ENCODE measurements around the gene HOXA4. TPM values are rescaled to one million over a fixed set of nuclear protein-coding genes. Genes with fewer than 3 reads are reported as not detected.

Gene HOXA4
- total and polyA plus RNA-seq, 4 experiments from 2014 or later: 0.19 to 0.30 TPM; not detected in 2

DNA sequence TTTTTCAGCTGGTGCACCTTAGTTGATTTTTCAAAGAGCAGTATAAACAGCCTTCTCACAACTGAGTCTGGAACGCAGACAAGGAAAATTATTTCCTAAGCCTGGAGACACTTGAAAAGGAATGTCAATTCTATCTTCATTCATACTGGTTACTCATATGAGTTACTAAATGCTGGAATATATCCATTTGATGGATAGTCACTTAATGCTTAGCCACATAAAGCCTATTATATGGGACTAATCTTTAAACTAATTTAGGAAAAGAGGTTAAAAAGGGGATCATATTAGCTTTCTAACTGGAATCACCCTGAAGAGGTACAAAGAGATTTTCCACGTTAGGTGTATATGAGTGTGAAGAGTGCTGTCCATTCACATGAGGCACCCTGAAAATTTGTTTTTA, 1.7 kb upstream of the HOXA4 start:
- Mint-ChIP-seq H3K9me3 (no peaks in the 10 kb centered on the region), H3K4me1 (no peaks in the 10 kb centered on the region), H3K27me3 (peaks cover 38 to 48% of the 10 kb centered on the region in 2 donors), H3K27ac (no peak overlapping the region), H3K36me3 (no peaks in the 10 kb centered on the region), H3K4me3 (no peak overlapping the region)
- no peaks in the 10 kb centered on the region for H3K9me3 ChIP-seq (ENCODE audit: control insufficient read depth in 1 of 2, low read length in 2 of 2)
- POLR2A ChIA-PET (ENCODE audit: partially characterized antibody): no interaction called here
- CTCF ChIA-PET (ENCODE audit: partially characterized antibody): no interaction called here
- intact Hi-C loops (cut with micrococcal nuclease): no loop called here
- peaks cover 11% of the 10 kb centered on the region for H3K27me3 ChIP-seq (ENCODE audit: insufficient read depth, low read length)
- peaks cover 6% of the 10 kb centered on the region for H3K4me1 ChIP-seq (ENCODE audit: insufficient read depth, low read length)
- H3K27ac ChIP-seq (ENCODE audit: low read depth, low read length): no peak overlapping the region
- DNase-seq: no peak
- H3K4me3 ChIP-seq (ENCODE audit: low read length in 2 of 2): no peak overlapping the region
- no peaks in the 10 kb centered on the region for H3K36me3 ChIP-seq (ENCODE audit: insufficient read depth, low read length)

DNA sequence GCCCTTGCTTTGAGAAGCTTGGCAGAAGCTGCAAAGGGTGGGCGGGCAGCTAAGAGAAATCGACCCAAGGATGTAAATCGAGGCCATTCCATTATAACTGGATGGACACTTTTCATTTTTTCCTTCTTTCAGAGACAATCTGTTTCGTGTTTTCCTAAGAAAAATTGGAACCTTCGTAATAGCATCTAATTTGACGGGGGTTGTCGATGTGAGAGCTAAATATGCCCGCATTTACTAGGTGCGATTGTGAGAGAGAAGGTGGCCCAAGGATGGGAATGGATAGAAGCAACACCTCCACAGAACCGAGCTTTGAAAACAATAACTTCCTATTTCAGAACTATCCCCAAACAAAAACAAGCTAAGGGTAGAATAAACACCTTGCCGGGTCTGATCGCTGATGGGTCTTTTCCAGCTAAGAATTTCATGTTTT, 848 bp upstream of the HOXA4 start:
- Mint-ChIP-seq H3K27ac (peak overlapping the region in 1 of 7 donors; percentile 69), H3K9me3 (no peaks in the 10 kb centered on the region), H3K27me3 (peaks cover 39 to 51% of the 10 kb centered on the region in 2 donors), H3K4me1 (no peaks in the 10 kb centered on the region), H3K4me3 (peak overlapping the region; percentile 20 to 86 (median 76)), H3K36me3 (no peaks in the 10 kb centered on the region)
- DNase-seq: no peak
- intact Hi-C loops (cut with micrococcal nuclease): no loop called here
- H3K9me3 ChIP-seq (ENCODE audit: control insufficient read depth in 1 of 2, low read length in 2 of 2): no peaks in the 10 kb centered on the region
- no peaks in the 10 kb centered on the region for H3K36me3 ChIP-seq (ENCODE audit: insufficient read depth, low read length)
- H3K27ac ChIP-seq (ENCODE audit: low read depth, low read length): no peak overlapping the region
- peaks cover 6% of the 10 kb centered on the region for H3K4me1 ChIP-seq (ENCODE audit: insufficient read depth, low read length)
- CTCF ChIA-PET (ENCODE audit: partially characterized antibody): no interaction called here
- H3K27me3 ChIP-seq (ENCODE audit: insufficient read depth, low read length): peaks cover 3% of the 10 kb centered on the region
- H3K4me3 ChIP-seq (ENCODE audit: low read length in 2 of 2): peak overlapping the region in 1 of 2 donors; percentile 49
- POLR2A ChIA-PET (ENCODE audit: partially characterized antibody): interaction anchor here (0.7 to 1.9 kb wide), 5 partner anchors 19 to 268 kb away, joined by 3 to 6 read pairs (median 3); no protein-coding TSS in a partner anchor

DNA sequence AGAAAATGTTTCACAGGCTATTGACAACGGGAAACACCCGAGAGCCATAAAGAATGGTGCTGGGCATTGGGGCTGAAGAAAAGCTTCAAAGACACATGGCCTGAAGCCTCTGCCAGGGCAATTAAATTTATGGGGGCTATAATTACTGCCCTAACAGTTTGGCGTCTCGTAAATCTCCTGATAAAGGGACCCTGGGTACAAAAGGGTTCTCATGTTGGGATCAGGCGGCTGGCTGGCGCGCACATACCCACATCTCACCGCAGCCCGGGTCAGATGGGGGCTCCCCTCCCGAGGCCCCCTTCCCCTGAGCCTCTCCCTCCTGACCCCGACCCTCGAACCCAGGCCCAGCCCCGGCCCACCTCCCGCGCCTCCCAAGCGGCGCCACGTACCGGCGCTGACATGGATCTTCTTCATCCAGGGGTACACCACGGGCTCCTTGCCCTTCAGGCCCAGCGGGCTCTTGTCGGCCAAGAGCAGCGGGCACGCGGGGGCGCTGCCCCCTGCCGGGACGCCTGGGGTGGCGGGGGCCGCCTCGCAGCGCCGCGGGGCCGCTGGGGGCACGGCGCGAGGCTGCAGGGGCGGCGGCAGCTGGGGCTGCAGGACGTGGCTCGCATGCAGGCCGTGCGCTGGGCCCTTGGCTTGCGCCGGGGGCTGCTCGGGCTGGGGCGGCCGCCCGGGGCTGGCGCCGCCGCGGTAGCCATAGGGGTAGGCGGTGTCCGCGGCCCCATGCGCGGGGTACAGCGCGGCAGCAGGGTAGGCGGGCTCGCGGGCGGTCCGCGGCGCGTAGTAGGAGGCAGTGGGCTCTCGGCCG, 623 bp downstream of the HOXA4 start:
- Mint-ChIP-seq H3K9me3 (no peaks in the 10 kb centered on the region), H3K27me3 (peaks cover 34 to 48% of the 10 kb centered on the region in 2 donors), H3K27ac (no peak overlapping the region), H3K4me3 (peak overlapping the region in 7 of 8 donors; percentile 31 to 65 (median 49)), H3K36me3 (no peaks in the 10 kb centered on the region), H3K4me1 (no peaks in the 10 kb centered on the region)
- no peak overlapping the region for H3K27ac ChIP-seq (ENCODE audit: low read depth, low read length)
- H3K36me3 ChIP-seq (ENCODE audit: insufficient read depth, low read length): no peaks in the 10 kb centered on the region
- CTCF ChIA-PET (ENCODE audit: partially characterized antibody): no interaction called here
- peak in 1 of 5 donors; percentile 28 for DNase-seq
- peak overlapping the region in 1 of 2 donors; percentile 49 for H3K4me3 ChIP-seq (ENCODE audit: low read length in 2 of 2)
- H3K4me1 ChIP-seq (ENCODE audit: insufficient read depth, low read length): peaks cover 6% of the 10 kb centered on the region
- POLR2A ChIA-PET (ENCODE audit: partially characterized antibody): interaction anchor here (1.7 to 1.9 kb wide), 2 partner anchors 33 to 267 kb away, joined by 5 to 6 read pairs; no protein-coding TSS in a partner anchor
- H3K9me3 ChIP-seq (ENCODE audit: control insufficient read depth in 1 of 2, low read length in 2 of 2): no peaks in the 10 kb centered on the region
- peaks cover 7% of the 10 kb centered on the region for H3K27me3 ChIP-seq (ENCODE audit: insufficient read depth, low read length)
- intact Hi-C loops (cut with micrococcal nuclease): no loop called here

DNA sequence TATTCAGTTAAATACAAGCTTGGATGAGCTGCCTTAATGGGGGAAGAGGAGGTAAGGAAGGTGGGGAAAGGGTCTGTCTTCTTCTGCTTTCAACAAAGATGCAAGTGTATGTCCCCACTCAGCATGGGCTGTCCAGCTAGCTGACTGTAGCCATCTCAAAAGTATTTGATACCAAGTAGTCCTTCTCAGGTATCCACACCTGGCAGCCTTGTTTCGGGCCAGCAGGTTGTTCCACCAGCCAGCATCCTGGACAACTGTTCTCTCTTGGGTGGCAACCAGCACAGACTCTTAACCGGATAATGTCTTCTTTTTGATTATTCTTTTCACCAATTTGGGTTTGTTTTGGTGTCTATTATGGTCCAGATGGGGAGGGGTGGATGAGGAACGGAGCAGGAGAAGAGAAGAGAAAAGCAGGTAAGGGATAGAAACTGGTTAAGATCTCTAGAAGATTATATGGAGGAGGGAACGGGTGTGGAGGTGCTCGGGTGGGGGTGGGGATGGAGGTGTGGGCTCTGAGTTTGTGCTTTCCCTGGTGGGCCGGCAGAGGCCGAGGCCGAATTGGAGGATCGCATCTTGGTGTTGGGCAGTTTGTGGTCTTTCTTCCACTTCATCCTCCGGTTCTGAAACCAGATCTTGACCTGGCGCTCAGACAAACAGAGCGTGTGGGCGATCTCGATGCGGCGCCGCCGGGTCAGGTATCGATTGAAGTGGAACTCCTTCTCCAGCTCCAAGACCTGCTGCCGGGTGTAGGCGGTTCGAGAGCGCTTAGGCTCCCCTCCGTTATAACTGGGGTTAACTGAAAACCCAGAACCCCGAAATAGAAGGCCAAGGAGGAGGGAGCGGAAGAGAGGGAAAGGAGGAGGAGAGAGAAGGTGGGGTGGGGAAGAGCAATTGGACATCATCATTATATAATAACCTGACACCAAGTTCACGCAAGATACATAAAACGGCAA, 1.5 kb downstream of the HOXA4 start:
- no peak overlapping the region for H3K27ac ChIP-seq (ENCODE audit: low read depth, low read length)
- H3K27ac Mint-ChIP-seq: peak overlapping the region in 2 of 7 donors; percentile 16 to 31
- CTCF ChIA-PET (ENCODE audit: partially characterized antibody): interaction anchor here (1.1 to 1.4 kb wide), 3 partner anchors 21 to 34 kb away, joined by 3 to 4 read pairs (median 3); no protein-coding TSS in a partner anchor

DNA sequence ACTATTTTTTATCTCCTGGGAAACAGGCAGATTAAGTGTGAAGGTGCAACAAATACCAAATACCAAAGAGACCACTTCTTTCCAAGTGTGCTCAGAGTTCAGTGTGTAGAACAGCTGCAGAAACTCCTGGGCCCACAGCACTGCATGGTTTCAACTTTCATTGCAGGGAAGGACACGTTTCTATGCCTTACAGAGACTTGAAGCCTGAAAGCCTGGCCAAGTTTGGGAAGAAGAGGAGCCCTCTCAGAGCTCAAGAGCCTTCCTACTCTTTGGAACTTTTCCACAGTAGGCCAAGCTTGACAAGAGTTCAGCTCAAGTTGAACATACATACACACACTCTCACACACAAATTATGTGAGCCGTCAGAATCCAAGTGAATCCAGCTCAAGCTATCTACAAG, 2.5 kb downstream of the HOXA4 start:
- intact Hi-C loops (cut with micrococcal nuclease): no loop called here
- no peak for DNase-seq
- POLR2A ChIA-PET (ENCODE audit: partially characterized antibody): no interaction called here
- H3K27me3 ChIP-seq (ENCODE audit: insufficient read depth, low read length): peaks cover 7% of the 10 kb centered on the region
- Mint-ChIP-seq H3K36me3 (no peaks in the 10 kb centered on the region), H3K27ac (no peak overlapping the region), H3K4me1 (no peaks in the 10 kb centered on the region), H3K4me3 (no peak overlapping the region), H3K9me3 (no peaks in the 10 kb centered on the region), H3K27me3 (peaks cover 30 to 36% of the 10 kb centered on the region in 2 donors)
- no peak overlapping the region for H3K27ac ChIP-seq (ENCODE audit: low read depth, low read length)
- H3K9me3 ChIP-seq (ENCODE audit: control insufficient read depth in 1 of 2, low read length in 2 of 2): no peaks in the 10 kb centered on the region
- CTCF ChIA-PET (ENCODE audit: partially characterized antibody): interaction anchor here (1.1 to 1.4 kb wide), 3 partner anchors 22 to 35 kb away, joined by 3 to 4 read pairs (median 3); no protein-coding TSS in a partner anchor
- peaks cover 6% of the 10 kb centered on the region for H3K4me1 ChIP-seq (ENCODE audit: insufficient read depth, low read length)
- H3K4me3 ChIP-seq (ENCODE audit: low read length in 2 of 2): no peak overlapping the region
- H3K36me3 ChIP-seq (ENCODE audit: insufficient read depth, low read length): no peaks in the 10 kb centered on the region

More for the DNA sequence above, 1.5 kb downstream of the HOXA4 start:
- Histone ChIP-seq H3K9me3 (ENCODE audit: control insufficient read depth in 1 of 2, low read length in 2 of 2) (no peaks in the 10 kb centered on the region), H3K4me3 (ENCODE audit: low read length in 2 of 2) (no peak overlapping the region), H3K36me3 (ENCODE audit: insufficient read depth, low read length) (no peaks in the 10 kb centered on the region), H3K4me1 (ENCODE audit: insufficient read depth, low read length) (peaks cover 6% of the 10 kb centered on the region), H3K27me3 (ENCODE audit: insufficient read depth, low read length) (peaks cover 7% of the 10 kb centered on the region)
- H3K9me3 Mint-ChIP-seq: no peaks in the 10 kb centered on the region
- intact Hi-C loops (cut with micrococcal nuclease): no loop called here
- no peaks in the 10 kb centered on the region for H3K4me1 Mint-ChIP-seq
- H3K4me3 Mint-ChIP-seq: peak overlapping the region in 6 of 8 donors; percentile 31 to 65 (median 52)
- POLR2A ChIA-PET (ENCODE audit: partially characterized antibody): no interaction called here
- DNase-seq: no peak
- H3K27me3 Mint-ChIP-seq: peaks cover 35 to 45% of the 10 kb centered on the region in 2 donors
- no peaks in the 10 kb centered on the region for H3K36me3 Mint-ChIP-seq

DNA sequence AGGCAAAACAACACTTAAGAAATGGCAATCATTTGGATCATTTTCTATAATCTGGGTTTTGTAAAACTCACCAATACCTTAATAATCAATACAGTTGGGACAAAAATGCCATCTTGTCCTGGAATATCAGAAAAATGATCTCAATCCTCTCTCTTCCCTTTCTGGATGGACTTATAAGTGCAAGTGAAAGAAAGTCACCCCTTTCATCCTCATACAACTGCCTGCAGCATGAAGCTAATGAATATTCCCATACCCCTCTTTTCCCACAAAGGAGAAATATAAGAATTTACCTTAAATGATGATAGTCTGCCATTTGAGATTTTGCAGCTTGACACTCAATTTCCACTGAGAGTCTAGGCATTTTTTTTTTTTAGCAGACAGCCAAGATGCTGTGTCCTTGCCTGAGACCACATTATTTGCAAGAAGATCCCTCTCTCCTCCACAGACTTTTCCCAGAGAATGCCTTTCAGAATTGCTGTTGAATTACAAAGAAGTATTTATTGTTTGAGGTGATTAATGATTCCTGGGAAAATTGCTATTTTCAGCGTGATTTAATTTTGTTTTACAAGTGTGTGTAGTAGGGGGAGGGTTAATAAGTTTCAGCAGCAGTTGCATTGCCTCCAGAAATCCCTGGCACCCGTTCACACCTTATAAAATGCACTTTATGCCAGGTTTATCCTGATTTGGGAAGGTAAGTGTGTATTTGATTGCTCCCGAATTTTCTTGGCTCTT, 3.8 kb downstream of the HOXA4 start:
- H3K9me3 ChIP-seq (ENCODE audit: control insufficient read depth in 1 of 2, low read length in 2 of 2): no peaks in the 10 kb centered on the region
- ChIA-PET CTCF (ENCODE audit: partially characterized antibody) (no interaction called here), POLR2A (ENCODE audit: partially characterized antibody) (no interaction called here)
- no peak overlapping the region for H3K27ac Mint-ChIP-seq
- H3K4me1 Mint-ChIP-seq: no peaks in the 10 kb centered on the region
- H3K4me3 Mint-ChIP-seq: no peak overlapping the region
- no peak overlapping the region for H3K4me3 ChIP-seq (ENCODE audit: low read length in 2 of 2)
- peaks cover 6% of the 10 kb centered on the region for H3K4me1 ChIP-seq (ENCODE audit: insufficient read depth, low read length)
- no peaks in the 10 kb centered on the region for H3K9me3 Mint-ChIP-seq
- DNase-seq: no peak
- no peaks in the 10 kb centered on the region for H3K36me3 ChIP-seq (ENCODE audit: insufficient read depth, low read length)
- peaks cover 28% of the 10 kb centered on the region in 2 donors for H3K27me3 Mint-ChIP-seq
- H3K36me3 Mint-ChIP-seq: no peaks in the 10 kb centered on the region
- no peak overlapping the region for H3K27ac ChIP-seq (ENCODE audit: low read depth, low read length)
- intact Hi-C loops (cut with micrococcal nuclease): no loop called here
- peaks cover 4% of the 10 kb centered on the region for H3K27me3 ChIP-seq (ENCODE audit: insufficient read depth, low read length)
